Endothelial cell of umbilical vein (primary cell): ENCODE measurements around the gene GPSM1.

Source experiments
- CTCF ChIP-seq, 2 donors: IDR thresholded peaks; 1 replicate in 1 of 2; 2 replicates in 1 of 2; pipeline ENCODE4 v1.5.1; 2011; ENCODE audit warnings: low read length in 2 of 2, mild to moderate bottlenecking in 2 of 2, moderate library complexity in 2 of 2, control low read depth in 1 of 2, inconsistent platforms in 1 of 2, low read depth in 1 of 2; ENCODE audit not compliant: insufficient read depth in 1 of 2; ENCODE audit errors: extremely low read depth in 1 of 2
- EZH2 ChIP-seq: IDR thresholded peaks from 2 replicates; pipeline ENCODE4 v1.6.1; 2012; ENCODE audit warnings: borderline replicate concordance, low read depth, mild to moderate bottlenecking, moderate library complexity, low read length, inconsistent platforms; ENCODE audit not compliant: severe bottlenecking
- FOS ChIP-seq: IDR thresholded peaks from 2 replicates; pipeline ENCODE4 v1.6.1; 2011; ENCODE audit warnings: mild to moderate bottlenecking, low read length, moderate library complexity, borderline replicate concordance; ENCODE audit not compliant: insufficient read depth
- GATA2 ChIP-seq: IDR thresholded peaks from 2 replicates; pipeline ENCODE4 v1.7.0; 2011; ENCODE audit warnings: low read depth, mild to moderate bottlenecking, moderate library complexity, mixed read lengths, low read length; ENCODE audit not compliant: insufficient read length, insufficient read depth
- JUN ChIP-seq: IDR thresholded peaks from 2 replicates; pipeline ENCODE4 v1.6.1; 2011; ENCODE audit warnings: borderline replicate concordance, low read depth; ENCODE audit not compliant: insufficient read length, insufficient read depth
- MAX ChIP-seq: IDR thresholded peaks from 2 replicates; pipeline ENCODE4 v1.6.1; 2011; ENCODE audit not compliant: insufficient read depth, insufficient read length
- POLR2A ChIP-seq: IDR thresholded peaks from 2 replicates; pipeline ENCODE4 v1.6.1; 2012; ENCODE audit warnings: low read depth, mild to moderate bottlenecking, control low read depth, low read length
- POLR2AphosphoS5 ChIP-seq: IDR thresholded peaks from 2 replicates; pipeline ENCODE4 v1.6.1; 2012; ENCODE audit warnings: low read depth, mild to moderate bottlenecking, control low read depth, low read length, moderate library complexity; ENCODE audit not compliant: insufficient read depth

GRCh38 chr9:136295055-136295454 lies 32.3 kb upstream of the GPSM1 start:
- no peak for TF ChIP-seq CTCF (IDR thresholded peaks at IDR 0.05; ENCODE audit: extremely low read depth in 1 of 2, insufficient read depth in 1 of 2, low read depth in 1 of 2, low read length in 2 of 2)
- TF ChIP-seq POLR2A, result no peak
- TF ChIP-seq MAX, result no peak
- no peak for TF ChIP-seq POLR2AphosphoS5
- TF ChIP-seq EZH2, result no peak
- no peak for TF ChIP-seq FOS
- no peak for TF ChIP-seq JUN
- no peak for TF ChIP-seq GATA2
